HepG2 (cell line): ENCODE measurements around the gene ATPAF1. TPM values are rescaled to one million over a fixed set of nuclear protein-coding genes. Genes with fewer than 3 reads are reported as not detected.

Experiments
- ATAC-seq: fragments of 200-7000 bp; cut with Tn5 transposase; 3 replicates; pipeline ENCODE4 v1.9.1; 2020; ENCODE audit warnings: mild to moderate bottlenecking, moderate library complexity
- BruUV-seq: library from RNA; stranded (reverse); fragments of 400-500 nt; replicated peaks from 2 replicates; lab custom pipeline; 2021; lab: Mats Ljungman, UMichigan
- CTCF ChIA-PET: fragments of 300-600 bp; formaldehyde crosslinking; extraction: SDS; loops from one replicate; lab custom pipeline; 2021; ENCODE audit warnings: low total read pairs, inconsistent platforms, low intra/inter-chr PET ratio; lab: Yijun Ruan, JAX
- POLR2A ChIA-PET: fragments of 350-600 bp; sonication (Branson Sonifier 250); formaldehyde crosslinking; loops from one replicate; lab custom pipeline; 2020; ENCODE audit warnings: antibody characterized with exemption, inconsistent platforms; lab: Yijun Ruan, JAX
- DNase-seq: peaks from one replicate; pipeline ENCODE4 v3.0.0-alpha.2; 2015; ENCODE audit warnings: low spot score
- FAIRE-seq: peaks from 3 replicates; lab custom pipeline; 2011; peaks lifted over from hg19 to GRCh38; lab: Jason Lieb, UNC
- H2AFZ ChIP-seq: one replicate; pipeline ENCODE4 v1.6.1; 2011; ENCODE audit warnings: low read length, inconsistent platforms
- H3K27ac ChIP-seq: fragments of 300-600 bp; 3 replicates; pipeline ENCODE4 v1.8.0; 2011; ENCODE audit warnings: mixed run types, mild to moderate bottlenecking, mixed read lengths, low read length, inconsistent platforms; ENCODE audit not compliant: insufficient read depth; ENCODE audit errors: extremely low read length
- H3K27me3 ChIP-seq, 2 experiments: fragments of 200-600 bp in 1 of 2; 2 replicates in 1 of 2; 3 replicates in 1 of 2; pipeline versions ENCODE4 v1.6.0 to v1.8.0; 2011; ENCODE audit warnings: low read length in 2 of 2, mild to moderate bottlenecking in 2 of 2, moderate library complexity in 2 of 2, inconsistent platforms in 1 of 2; ENCODE audit not compliant: insufficient read depth in 2 of 2, control insufficient read depth in 1 of 2
- H3K36me3 ChIP-seq, 2 experiments: fragments of 200-600 bp in 1 of 2; replicated peaks in 1 of 2; 2 replicates in 1 of 2; 3 replicates in 1 of 2; pipeline versions ENCODE4 v1.5.1 to v1.8.0; 2011; ENCODE audit warnings: low read length in 2 of 2, inconsistent platforms in 1 of 2; ENCODE audit not compliant: insufficient read depth in 2 of 2, control insufficient read depth in 1 of 2
- H3K4me1 ChIP-seq: 2 replicates; pipeline ENCODE4 v1.5.1; 2012; ENCODE audit warnings: low read length, inconsistent platforms; ENCODE audit not compliant: insufficient read depth
- H3K4me2 ChIP-seq: 2 replicates; pipeline ENCODE4 v1.6.0; 2011; ENCODE audit warnings: low read depth, low read length, inconsistent platforms
- H3K4me3 ChIP-seq, 3 experiments: fragments of 200-600 bp in 1 of 3; sonication (generic), shearing (Covaris generic) in 1 of 3; replicated peaks in 1 of 3; 2 replicates each; pipeline ENCODE4 v1.5.1; 2011 to 2016; ENCODE audit warnings: low read length in 3 of 3, inconsistent platforms in 2 of 3, low read depth in 2 of 3, mild to moderate bottlenecking in 2 of 3, control low read depth in 1 of 3, mixed read lengths in 1 of 3; ENCODE audit not compliant: insufficient read depth in 1 of 3
- H3K79me2 ChIP-seq: one replicate; pipeline ENCODE4 v1.6.1; 2011; ENCODE audit warnings: low read length, inconsistent platforms; ENCODE audit not compliant: insufficient read depth
- H3K9ac ChIP-seq: 2 replicates; pipeline ENCODE4 v1.6.0; 2011; ENCODE audit warnings: mild to moderate bottlenecking, low read depth, low read length, inconsistent platforms; ENCODE audit not compliant: insufficient read depth
- H3K9me3 ChIP-seq: 2 replicates; pipeline ENCODE4 v1.5.1; 2012; ENCODE audit warnings: mild to moderate bottlenecking, low read length
- H4K20me1 ChIP-seq: 2 replicates; pipeline ENCODE4 v1.6.0; 2011; ENCODE audit warnings: inconsistent platforms, mild to moderate bottlenecking, low read length, moderate library complexity; ENCODE audit not compliant: insufficient read depth
- ERF ChIP-seq: IDR thresholded peaks from 2 replicates; pipeline ENCODE4 v1.6.1; 2018; ENCODE audit warnings: missing biosample characterization, missing genetic modification reagents
- ETV5 ChIP-seq: IDR thresholded peaks from 2 replicates; pipeline ENCODE4 v1.6.1; 2018; ENCODE audit warnings: missing biosample characterization, missing genetic modification reagents, inconsistent platforms, borderline replicate concordance
- FOSL2 ChIP-seq: sonication (generic); formaldehyde crosslinking; IDR thresholded peaks from 2 replicates; pipeline ENCODE4 v1.4.0; 2020; ENCODE audit warnings: missing genetic modification reagents
- GATAD1 ChIP-seq: IDR thresholded peaks from 2 replicates; pipeline ENCODE4 v1.6.1; 2016; ENCODE audit warnings: missing genetic modification reagents, missing compliant biosample characterization
- GMEB1 ChIP-seq: sonication (generic); formaldehyde crosslinking; IDR thresholded peaks from 2 replicates; pipeline ENCODE4 v1.5.1; 2020; ENCODE audit warnings: missing genetic modification reagents, mild to moderate bottlenecking, borderline replicate concordance
- MTA1 ChIP-seq: sonication (generic); formaldehyde crosslinking; IDR thresholded peaks from 2 replicates; pipeline ENCODE4 v1.4.0; 2020; ENCODE audit warnings: missing genetic modification reagents, mild to moderate bottlenecking, borderline replicate concordance
- NR2F2 ChIP-seq: IDR thresholded peaks from 2 replicates; pipeline ENCODE4 v1.6.1; 2012; ENCODE audit warnings: low read depth, inconsistent platforms, borderline replicate concordance
- RNF2 ChIP-seq: fragments of 450-650 bp; conservative IDR thresholded peaks from 2 replicates; pipeline ENCODE4 v1.6.1; 2016; ENCODE audit warnings: low read depth
- TARDBP ChIP-seq: sonication (generic); formaldehyde crosslinking; IDR thresholded peaks from 2 replicates; pipeline ENCODE4 v1.8.0; 2022; ENCODE audit warnings: mild to moderate bottlenecking, missing genetic modification reagents
- ZEB1 ChIP-seq: IDR thresholded peaks from 2 replicates; pipeline ENCODE4 v1.6.1; 2012; ENCODE audit warnings: mild to moderate bottlenecking, low read depth, inconsistent platforms; ENCODE audit not compliant: insufficient replicate concordance
- ZKSCAN5 ChIP-seq: sonication (generic); formaldehyde crosslinking; IDR thresholded peaks from 2 replicates; pipeline ENCODE4 v1.5.1; 2020; ENCODE audit warnings: mild to moderate bottlenecking, missing genetic modification reagents
- ZNF256 ChIP-seq: sonication (generic); formaldehyde crosslinking; conservative IDR thresholded peaks from 2 replicates; pipeline ENCODE4 v1.4.0; 2020; ENCODE audit warnings: missing genetic modification reagents
- ZNF282 ChIP-seq: fragments of 450-650 bp; IDR thresholded peaks from 2 replicates; pipeline ENCODE4 v1.6.1; 2018; ENCODE audit not compliant: partially characterized antibody
- ZNF501 ChIP-seq: sonication (generic); formaldehyde crosslinking; IDR thresholded peaks from 2 replicates; pipeline ENCODE4 v1.5.1; 2020; ENCODE audit warnings: mild to moderate bottlenecking, moderate library complexity, missing genetic modification reagents
- ZNF777 ChIP-seq: sonication (generic); formaldehyde crosslinking; IDR thresholded peaks from 2 replicates; pipeline ENCODE4 v1.4.0; 2020; ENCODE audit warnings: missing genetic modification reagents
- ZNF839 ChIP-seq: sonication (generic); formaldehyde crosslinking; IDR thresholded peaks from 2 replicates; pipeline ENCODE4 v1.4.0; 2020; ENCODE audit warnings: missing genetic modification reagents, mild to moderate bottlenecking, borderline replicate concordance
- WGBS: methylation state at CpG from one replicate; pipeline ENCODE4 v1.1.6; 2017; ENCODE audit warnings: low lambda C conversion rate; 5-methylcytosine and 5-hydroxymethylcytosine counted together
- in situ Hi-C: cut with HindIII; loops from 2 replicates; pipeline ENCODE4 v1.10.0; 2017; ENCODE audit warnings: low pct_unique_long_range_greater_than_20kb; ENCODE audit not compliant: extremely low pct_ligation_motif_present
- intact Hi-C: fragments of 100-400 bp; cut with micrococcal nuclease; formaldehyde crosslinking; loops from one replicate; pipeline ENCODE4 v1.10.0; 2022; ENCODE audit not compliant: unreplicated experiment
- polyA plus RNA-seq, 8 experiments: library from polyadenylated mRNA; depleted of rRNA in 3 of 8; stranded (reverse) in 7 of 8; unstranded in 1 of 8; fragments of >200 nt; fragmentation: Illumina TruSeq in 4 of 8; extraction: Trizol in 4 of 8; gene quantifications; 2 replicates each; pipeline versions ENCODE4 v1.2.1 to v1.2.3, GENCODE V29; 2011 to 2016; ENCODE audit warnings: low read depth in 4 of 8, missing spikeins in 1 of 8, mixed read lengths in 1 of 8; ENCODE audit not compliant: insufficient read depth in 1 of 8
- total RNA-seq, 5 experiments: library from RNA; depleted of rRNA; stranded (reverse); fragments of >200 nt; fragmentation: Illumina TruSeq; extraction: Trizol; gene quantifications; 2 replicates each; pipeline ENCODE4 v1.2.3, GENCODE V29; 2016; ENCODE audit warnings: low read depth in 1 of 5
- TF ChIP-seq, protein P1 (sequence below): sonication (generic); formaldehyde crosslinking; IDR thresholded peaks from 2 replicates; pipeline ENCODE4 v1.4.0; 2020; ENCODE audit warnings: missing genetic modification reagents
- TF ChIP-seq, protein P2 (sequence below): IDR thresholded peaks from 2 replicates; pipeline ENCODE4 v1.6.1; 2016; ENCODE audit warnings: missing compliant biosample characterization, missing genetic modification reagents, borderline replicate concordance

ATPAF1 gene
- total and polyA plus RNA-seq, 2 of the 13 experiments (the other 11 are each of a cell fraction or from before 2014, with no cell fraction given): 66.6 to 76.7 TPM

- no TSS peak for BruUV-seq
- Histone ChIP-seq H3K79me2 (peaks cover 7% of the 10 kb centered on the region), H4K20me1 (no peaks in the 10 kb centered on the region), H3K9ac (no peak overlapping the region), H2AFZ (no peak overlapping the region), H3K27me3 (no peaks in the 10 kb centered on the region), H3K36me3 (no peaks in the 10 kb centered on the region; a peak in 1 of 5 replicates), H3K27ac (no peak overlapping the region), H3K4me3 (no peak overlapping the region), H3K9me3 (no peaks in the 10 kb centered on the region), H3K4me1 (peaks cover 31% of the 10 kb centered on the region), H3K4me2 (no peak overlapping the region)
- WGBS: 95% methylated on average over 9 of the region's 9 CpGs
- FAIRE-seq: no peak
- in situ Hi-C loops (no loop called here), intact Hi-C loops (no loop called here)
- ChIA-PET CTCF (no interaction called here), POLR2A (no interaction called here)
- no peak for DNase-seq
- ATAC-seq: no peak
- TF ChIP-seq TARDBP (no peak), ZNF839 (no peak), GATAD1 (CRISPR knock-in tag) (no peak), NR2F2 (no peak), ZNF282 (no peak), ZNF501 (CRISPR knock-in tag) (no peak), ZEB1 (no peak), ZKSCAN5 (no peak), FOSL2 (no peak), MTA1 (CRISPR knock-in tag) (no peak), ERF (CRISPR knock-in tag) (no peak), ETV5 (CRISPR knock-in tag) (no peak), RNF2 (no peak), ZNF256 (CRISPR knock-in tag) (no peak), ZNF777 (CRISPR knock-in tag) (no peak), GMEB1 (no peak)
- TF ChIP-seq, protein P1, sequence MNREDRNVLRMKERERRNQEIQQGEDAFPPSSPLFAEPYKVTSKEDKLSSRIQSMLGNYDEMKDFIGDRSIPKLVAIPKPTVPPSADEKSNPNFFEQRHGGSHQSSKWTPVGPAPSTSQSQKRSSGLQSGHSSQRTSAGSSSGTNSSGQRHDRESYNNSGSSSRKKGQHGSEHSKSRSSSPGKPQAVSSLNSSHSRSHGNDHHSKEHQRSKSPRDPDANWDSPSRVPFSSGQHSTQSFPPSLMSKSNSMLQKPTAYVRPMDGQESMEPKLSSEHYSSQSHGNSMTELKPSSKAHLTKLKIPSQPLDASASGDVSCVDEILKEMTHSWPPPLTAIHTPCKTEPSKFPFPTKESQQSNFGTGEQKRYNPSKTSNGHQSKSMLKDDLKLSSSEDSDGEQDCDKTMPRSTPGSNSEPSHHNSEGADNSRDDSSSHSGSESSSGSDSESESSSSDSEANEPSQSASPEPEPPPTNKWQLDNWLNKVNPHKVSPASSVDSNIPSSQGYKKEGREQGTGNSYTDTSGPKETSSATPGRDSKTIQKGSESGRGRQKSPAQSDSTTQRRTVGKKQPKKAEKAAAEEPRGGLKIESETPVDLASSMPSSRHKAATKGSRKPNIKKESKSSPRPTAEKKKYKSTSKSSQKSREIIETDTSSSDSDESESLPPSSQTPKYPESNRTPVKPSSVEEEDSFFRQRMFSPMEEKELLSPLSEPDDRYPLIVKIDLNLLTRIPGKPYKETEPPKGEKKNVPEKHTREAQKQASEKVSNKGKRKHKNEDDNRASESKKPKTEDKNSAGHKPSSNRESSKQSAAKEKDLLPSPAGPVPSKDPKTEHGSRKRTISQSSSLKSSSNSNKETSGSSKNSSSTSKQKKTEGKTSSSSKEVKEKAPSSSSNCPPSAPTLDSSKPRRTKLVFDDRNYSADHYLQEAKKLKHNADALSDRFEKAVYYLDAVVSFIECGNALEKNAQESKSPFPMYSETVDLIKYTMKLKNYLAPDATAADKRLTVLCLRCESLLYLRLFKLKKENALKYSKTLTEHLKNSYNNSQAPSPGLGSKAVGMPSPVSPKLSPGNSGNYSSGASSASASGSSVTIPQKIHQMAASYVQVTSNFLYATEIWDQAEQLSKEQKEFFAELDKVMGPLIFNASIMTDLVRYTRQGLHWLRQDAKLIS (CRISPR knock-in tag): no peak
- TF ChIP-seq, protein P2, sequence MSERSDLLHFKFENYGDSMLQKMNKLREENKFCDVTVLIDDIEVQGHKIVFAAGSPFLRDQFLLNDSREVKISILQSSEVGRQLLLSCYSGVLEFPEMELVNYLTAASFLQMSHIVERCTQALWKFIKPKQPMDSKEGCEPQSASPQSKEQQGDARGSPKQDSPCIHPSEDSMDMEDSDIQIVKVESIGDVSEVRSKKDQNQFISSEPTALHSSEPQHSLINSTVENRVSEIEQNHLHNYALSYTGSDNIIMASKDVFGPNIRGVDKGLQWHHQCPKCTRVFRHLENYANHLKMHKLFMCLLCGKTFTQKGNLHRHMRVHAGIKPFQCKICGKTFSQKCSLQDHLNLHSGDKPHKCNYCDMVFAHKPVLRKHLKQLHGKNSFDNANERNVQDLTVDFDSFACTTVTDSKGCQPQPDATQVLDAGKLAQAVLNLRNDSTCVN: no peak
Observed at GRCh38 chr1:46599059-46599970, 68.8 kb downstream of the ATPAF1 start.
